GF-D8 (cell line): ENCODE data around the gene POU2F1.

Experiments used
- DNase-seq: peaks from one replicate; lab custom pipeline; 2025; lab: John Stamatoyannopoulos, UW

POU2F1 gene

DNA sequence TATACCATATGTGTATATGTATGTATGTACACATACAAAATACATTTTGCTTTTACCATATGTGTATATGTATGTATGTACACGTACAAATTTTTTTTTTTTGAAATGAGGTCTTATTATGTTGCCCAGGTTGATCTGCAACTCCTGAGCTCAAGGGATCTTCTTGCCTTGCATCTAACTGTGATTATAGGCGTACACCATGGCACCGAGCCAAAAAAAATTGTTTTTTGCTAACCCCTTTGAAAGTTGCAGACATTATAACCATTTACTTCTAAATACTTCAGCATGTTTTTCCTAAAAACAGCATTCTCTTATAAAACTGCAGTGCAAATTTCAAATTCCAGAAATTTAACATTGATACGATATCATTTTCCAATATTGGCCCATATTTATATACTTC lies 147.0 kb downstream of the POU2F1 start:
- no peak for DNase-seq

DNA sequence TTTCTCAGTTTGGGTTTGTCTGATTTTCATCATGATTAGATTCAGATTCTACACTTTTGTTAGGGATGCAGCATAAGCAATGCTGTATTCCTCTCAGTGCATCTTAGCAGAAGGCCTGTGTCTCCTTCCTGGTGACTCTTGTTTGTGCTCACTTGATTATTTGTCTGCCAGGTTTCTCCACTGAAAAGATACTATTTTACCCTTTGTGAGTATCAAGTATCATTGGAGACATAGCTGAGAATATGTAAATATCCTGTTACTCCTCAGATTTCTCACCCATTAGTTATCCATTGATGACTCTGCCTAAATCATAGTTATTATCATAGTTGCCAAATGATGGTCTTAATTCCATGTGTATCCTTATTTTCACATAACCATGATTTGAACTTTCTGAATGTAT lies 148.5 kb downstream of the POU2F1 start:
- no peak for DNase-seq

DNA sequence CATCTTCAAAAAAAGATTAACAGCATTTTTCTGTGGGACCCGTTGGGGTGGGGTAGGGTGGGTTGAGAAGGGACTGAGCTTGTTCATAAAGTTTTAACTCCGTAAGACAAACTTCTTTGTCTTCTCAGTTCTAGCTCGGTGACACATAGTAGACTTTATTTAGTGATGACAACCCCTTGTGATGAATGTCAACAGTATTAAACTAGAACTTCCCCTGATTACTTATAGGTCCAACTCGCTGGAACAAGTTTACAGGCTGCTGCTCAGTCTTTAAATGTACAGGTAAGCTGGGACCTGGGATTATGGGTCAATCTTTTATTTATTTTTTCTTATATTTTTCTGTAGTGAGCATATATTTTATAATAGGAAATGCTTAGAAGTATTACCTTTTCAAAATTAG lies 149.2 kb downstream of the POU2F1 start:
- DNase-seq: no peak

DNA sequence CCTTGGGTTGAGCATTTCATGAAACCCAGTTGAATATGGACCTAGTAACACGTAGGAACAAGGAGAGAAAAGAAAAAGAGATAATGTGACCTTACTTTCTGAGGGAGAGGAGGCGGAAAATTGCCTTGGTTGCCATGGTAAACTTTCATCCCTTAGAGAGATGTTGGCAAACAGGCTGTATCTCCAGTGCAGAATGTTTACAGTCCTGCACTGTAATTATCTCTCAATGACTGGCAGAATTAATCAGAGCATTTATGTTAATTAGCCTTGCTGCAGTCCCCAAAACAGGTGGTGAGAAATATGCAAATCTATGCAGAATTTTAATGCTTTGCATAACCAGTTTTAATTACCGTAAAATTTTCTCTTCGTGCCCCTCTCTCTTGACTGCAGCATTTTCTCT lies 150.3 kb downstream of the POU2F1 start:
- no peak for DNase-seq

DNA sequence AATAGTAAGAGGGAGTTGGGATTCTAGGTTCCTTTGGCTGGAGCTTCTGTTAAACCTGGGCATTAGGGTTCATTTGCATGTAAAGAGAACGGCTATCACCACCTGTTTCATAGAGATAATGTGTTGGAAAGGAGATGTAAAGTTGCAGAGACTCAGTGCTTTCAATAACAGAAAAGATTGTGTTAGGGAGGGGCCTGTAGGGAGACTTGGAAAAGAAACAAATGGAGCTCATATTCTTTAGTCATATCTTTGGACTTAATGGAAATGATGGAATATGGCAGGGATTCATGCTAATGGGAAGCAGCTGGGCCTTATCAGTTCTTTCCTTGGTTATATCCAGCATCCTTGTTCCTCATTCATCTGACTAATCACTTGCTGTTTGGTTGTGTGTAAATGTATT lies 152.7 kb downstream of the POU2F1 start:
- no peak for DNase-seq

DNA sequence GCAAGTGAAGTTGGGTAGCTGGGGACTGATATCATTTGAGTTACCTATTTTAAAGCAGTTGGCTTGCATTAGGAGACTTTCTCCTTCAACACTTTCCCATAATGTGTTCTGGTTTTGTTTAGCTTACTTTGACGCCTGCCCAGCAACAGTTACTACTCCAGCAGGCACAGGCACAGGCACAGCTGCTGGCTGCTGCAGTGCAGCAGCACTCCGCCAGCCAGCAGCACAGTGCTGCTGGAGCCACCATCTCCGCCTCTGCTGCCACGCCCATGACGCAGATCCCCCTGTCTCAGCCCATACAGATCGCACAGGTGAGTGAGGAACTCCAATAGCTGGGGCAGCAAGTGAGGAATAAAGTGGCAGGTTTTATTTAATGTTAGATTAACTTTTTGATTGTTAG lies 153.3 kb downstream of the POU2F1 start:
- DNase-seq: no peak

DNA sequence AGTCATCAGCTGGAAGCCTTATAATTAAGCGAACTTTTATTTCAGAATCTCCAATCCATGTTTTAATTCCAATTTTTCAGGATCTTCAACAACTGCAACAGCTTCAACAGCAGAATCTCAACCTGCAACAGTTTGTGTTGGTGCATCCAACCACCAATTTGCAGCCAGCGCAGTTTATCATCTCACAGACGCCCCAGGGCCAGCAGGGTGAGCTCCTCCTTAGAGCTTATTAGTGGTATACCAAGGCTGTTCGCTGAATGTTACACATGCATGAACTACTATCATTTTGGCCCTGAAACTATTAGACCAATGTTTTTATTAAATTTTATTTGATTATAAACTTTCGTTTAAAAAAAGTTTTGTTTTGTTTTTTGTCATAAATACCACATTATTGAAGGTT lies 155.3 kb downstream of the POU2F1 start:
- DNase-seq: no peak

DNA sequence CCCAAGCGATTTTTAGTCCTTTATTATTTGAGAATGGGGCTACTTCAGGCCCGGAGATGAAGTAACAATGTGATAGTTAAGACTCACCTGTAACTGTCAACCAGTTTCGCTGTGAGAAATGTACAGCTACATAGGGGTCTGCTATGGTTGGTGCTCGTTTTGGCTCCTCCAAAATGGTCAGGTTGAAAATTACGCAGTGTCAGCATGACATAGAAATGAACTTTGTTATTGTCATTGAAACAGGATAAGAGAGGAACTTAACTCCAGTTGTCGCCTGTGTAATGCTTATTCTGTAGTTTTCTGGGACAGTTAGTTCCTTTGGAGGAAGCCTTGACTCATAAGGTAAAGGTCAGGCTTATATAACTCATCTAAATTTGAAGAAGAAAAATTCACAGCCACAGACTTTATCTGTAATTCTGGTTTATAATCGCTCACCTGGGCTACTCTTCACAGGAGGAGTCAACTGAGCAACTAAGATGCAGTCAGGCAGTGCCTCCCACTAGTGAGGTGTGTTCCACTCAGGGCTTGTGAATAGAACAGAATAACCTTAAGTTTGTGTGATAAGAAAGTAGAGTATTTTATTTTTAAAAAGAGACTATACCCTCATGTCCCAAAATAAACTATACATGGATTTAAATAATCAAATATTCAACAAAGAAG lies 166.7 kb downstream of the POU2F1 start:
- no peak for DNase-seq

DNA sequence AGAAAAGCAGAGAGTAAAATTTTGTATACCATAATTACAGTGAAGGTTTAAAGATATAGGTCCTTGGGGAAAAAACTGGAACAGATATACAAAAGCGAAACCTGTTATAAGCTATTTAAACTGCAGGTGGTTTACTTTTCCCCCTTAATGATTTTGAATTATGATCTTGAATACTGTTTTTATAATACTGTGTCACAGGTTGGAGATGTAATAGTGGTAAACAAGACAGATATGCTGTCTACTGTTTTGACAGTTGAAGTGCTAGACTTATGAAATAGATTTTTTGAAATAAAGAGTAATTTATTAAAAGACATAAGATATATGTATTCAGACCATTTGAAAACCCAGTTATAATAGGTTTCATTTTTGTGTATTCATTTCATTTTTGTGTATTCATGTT lies 168.3 kb downstream of the POU2F1 start:
- DNase-seq: no peak

DNA sequence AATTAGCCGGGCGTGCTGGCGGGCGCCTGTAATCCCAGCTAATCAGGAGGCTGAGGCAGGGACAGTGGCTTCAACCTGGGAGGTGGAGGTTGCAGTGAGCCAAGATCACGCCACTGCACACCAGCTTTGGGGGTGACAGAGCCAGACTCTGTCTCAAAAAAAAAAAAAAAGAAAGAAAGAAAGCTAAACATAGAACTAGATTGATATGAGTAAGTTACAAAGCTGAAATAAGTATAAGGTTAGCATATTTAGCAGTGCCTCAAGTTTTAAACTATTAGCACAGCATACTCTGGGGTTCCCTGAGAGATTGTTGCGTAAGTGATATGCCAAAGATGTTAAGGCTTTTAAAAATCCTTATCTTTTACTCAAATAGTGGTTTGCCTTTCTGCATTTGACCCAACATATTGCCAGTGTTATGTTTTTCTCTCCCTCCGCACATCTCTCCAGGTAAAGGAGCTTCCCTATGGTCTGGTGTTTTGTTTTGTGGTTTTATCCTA lies 171.6 kb downstream of the POU2F1 start:
- no peak for DNase-seq

DNA sequence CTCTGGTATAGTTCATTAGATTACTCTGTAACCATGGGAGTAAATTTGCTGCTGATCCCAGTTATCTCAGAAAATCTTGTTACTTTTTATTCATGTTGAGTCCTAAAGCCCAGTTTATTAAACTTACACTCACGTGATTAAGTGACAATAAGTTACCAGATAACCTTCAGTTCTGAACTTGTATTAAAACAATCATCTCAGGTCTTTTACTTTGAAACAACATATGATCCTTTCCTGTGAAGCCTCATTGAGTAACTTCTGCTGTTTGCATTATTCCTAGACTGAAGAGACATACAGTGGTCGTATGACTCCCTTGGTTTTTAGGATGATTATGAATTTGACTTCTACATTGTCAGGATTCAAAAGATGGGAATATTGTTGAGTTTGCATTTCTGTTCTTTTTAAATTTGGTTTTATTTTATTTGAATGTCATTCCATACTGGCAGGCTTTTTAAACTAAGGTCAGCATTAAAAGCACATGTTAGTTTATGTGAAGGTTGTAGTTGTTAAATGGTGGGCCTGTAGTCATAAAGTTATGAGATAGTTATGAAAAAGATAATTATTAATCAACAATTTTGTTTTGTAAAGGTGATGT lies 179.8 kb downstream of the POU2F1 start:
- no peak for DNase-seq

DNA sequence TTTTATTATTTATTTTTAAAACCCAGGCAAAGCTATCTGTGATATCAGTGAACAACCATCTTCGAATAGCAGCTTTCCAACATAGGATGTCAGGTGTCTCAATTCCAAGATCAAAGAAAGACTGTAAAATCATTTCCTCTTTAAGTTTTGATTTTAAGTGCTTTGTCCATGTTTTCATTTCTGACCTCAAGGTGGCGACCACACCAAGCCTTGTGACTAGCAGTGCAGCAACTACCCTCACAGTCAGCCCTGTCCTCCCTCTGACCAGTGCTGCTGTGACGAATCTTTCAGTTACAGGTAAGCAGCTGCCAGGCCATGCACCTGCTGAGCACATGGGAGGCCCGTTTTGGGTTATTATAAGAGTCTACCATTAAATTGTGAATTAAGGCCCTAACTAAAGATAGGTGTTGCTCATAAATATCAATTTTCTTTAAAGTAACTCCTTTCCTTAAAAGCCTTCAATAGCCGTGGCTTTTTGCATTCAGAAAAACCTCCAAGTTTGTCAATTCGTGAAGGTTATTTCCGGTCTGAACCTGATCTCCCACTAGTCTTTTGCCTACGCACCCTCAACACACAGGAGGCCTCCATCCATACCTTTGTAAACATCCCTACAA lies 180.7 kb downstream of the POU2F1 start:
- DNase-seq: peak; percentile 15

DNA sequence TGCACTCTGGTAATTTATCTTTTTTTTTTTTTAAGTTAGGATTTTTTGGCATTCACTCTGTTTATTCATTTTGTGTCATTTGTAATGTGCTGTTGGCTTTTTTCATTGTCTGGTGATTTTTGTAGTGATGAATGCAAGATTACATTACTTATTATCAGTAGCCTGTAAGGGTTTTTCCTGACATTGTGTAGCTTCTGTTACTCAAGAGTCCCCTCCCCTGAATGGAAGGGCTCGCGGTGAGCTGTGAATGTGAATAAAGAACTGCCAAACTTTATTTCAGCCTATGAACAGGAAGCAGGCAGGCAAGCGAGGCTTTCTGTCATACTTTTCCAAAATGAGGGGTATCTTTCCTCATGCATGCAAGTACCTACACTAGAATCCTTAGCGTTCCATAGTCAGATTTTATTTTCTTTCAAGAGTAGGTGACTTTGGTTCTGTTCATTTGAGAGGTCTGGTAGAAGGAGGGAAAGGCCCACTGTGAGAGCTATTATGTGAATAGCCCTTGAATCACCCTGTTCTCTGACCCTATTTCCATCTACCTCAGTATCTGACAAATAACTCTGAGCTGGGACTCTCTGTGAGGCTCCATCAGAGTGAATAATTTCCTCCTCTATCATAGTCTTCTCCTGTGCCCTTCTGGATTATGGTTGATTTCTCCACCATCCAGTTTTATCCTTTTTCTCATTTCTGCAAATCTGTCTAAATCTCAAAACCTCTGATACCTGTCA lies 183.6 kb downstream of the POU2F1 start:
- DNase-seq: no peak

DNA sequence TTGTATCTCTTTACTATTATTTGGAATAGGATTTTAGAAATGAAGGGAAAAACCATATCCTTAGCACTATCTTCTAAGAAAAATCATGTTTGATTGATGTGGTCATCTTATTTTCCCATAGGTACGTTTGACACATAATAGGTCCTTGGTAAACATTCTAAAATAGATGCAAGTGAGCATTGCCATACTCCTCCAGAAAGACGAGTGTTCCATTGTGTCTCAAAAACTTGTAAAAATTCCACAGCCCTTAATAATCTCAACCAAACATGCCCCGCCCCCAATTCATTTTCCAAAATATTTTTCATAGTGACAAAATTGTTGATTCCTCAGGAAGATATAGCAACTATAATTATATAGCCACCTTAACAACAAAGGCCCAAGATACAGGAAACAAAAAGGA lies 184.2 kb downstream of the POU2F1 start:
- no peak for DNase-seq

DNA sequence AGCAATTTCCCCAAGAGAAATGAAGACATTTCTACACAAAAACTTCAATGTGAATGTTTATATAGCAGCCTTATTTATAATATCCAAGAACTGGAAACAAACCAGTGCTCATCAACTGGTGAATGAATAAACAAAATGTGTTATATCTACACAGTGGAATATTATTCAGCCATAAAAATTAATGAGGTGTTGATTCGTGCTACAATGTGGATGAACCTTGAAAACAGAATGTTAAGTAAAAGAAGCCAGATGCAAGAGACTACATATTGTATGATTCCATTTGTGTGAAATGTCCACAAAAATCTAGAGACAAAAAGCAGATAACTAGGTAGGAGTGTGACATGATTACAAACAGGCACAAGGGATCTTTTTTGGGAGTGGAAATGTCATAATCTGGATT lies 187.7 kb downstream of the POU2F1 start:
- DNase-seq: no peak

DNA sequence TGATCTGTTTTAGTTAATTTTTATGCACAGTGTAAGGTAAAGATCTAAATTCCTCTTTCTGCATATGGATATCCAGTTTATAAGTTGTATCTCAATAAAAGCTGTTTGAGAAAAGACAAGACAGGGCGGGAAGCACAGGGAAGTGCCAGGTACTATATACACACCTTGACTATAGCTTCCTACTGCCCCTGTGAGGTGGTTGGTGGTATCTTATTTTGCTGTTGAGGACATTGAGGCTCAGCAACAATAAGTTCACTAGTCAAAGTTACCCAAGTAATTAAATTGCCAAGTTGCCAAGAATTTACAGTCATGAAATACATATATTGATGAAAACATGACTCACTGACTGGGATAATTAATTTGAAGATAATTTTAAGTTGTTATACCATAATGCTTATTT lies 188.5 kb downstream of the POU2F1 start:
- no peak for DNase-seq

DNA sequence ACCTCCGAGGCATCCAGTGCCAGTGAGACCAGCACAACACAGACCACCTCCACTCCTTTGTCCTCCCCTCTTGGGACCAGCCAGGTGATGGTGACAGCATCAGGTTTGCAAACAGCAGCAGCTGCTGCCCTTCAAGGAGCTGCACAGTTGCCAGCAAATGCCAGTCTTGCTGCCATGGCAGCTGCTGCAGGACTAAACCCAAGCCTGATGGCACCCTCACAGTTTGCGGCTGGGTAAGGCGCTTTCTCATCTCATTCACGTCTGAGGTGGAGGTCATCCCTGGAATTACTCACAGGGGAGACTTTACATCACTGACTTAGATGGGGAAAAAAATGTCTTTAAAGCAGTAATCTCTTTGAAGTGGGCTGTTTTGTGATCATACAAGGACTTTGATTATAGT lies 191.4 kb downstream of the POU2F1 start:
- DNase-seq: no peak

DNA sequence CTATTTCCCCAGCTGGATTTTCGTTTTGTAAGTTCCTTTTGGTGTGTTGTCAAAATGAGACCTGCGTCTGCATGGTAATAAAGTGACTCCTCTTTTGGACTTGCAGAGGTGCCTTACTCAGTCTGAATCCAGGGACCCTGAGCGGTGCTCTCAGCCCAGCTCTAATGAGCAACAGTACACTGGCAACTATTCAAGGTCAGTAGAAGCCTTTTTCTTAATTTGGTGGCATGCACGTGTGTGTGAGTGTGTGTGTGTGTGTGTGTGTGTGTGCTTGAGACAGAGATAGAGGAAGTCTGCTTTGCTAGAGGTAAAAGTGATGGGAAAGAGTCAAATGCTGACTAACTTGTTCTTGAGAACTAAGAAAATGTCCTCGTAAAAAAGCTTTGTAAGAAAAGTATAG lies 192.2 kb downstream of the POU2F1 start:
- DNase-seq: no peak

DNA sequence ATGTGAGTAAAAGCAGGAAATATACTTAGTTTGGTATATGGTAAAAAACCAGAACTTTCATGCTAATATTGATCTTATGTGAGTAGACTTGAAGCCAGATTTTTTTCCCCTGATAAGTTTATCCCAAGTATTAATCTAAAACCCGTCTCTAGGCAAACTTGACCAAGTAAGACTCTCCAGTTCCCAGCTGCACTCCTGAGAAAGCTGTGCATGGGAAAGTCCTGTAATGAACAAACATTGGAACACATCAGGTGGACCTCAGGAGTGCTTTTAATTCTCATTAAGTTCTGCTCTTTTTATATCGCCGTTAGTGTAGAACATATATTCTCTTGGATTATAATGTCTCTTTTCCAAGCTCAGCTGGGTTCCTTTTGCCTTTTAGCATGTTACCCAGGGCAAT lies 192.6 kb downstream of the POU2F1 start:
- no peak for DNase-seq

DNA sequence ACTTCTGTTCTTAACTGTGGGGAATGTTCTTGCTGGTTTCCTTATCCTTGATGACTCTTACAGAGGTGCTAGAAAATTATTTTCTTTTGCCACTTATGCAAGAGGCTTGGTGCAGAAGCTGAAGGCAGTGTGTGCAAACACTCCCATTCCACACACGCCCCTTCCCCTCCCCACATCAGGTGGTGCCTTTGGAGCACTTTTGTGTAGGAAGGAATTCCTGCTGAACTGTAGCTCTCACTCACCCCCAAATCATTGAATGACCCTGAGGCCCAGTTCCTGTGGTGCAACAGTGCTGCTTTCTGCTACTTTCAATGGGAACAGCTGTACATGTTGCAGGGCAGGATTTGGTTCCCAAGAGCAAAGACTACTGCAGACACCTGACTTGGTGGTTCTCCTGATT lies 195.8 kb downstream of the POU2F1 start:
- no peak for DNase-seq

DNA sequence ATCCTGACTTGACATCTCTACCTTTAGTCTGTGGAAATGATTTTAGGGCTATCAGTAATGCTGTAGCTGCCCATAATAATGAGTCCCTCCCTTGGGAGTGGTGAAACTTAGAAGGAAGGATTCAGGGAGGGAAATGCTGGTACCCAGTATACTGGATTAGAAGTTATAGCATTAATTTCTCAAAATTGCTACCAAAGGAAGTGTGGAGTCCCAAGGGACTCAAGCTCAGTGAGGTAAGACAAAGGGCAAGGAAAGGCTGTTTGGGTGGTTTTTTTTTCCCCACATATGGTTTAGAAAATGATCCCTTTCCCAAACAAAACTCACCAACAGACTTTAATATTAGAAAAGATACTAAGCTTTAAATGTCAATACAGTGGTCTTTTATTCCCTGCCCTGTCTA lies 197.7 kb downstream of the POU2F1 start:
- no peak for DNase-seq

DNA sequence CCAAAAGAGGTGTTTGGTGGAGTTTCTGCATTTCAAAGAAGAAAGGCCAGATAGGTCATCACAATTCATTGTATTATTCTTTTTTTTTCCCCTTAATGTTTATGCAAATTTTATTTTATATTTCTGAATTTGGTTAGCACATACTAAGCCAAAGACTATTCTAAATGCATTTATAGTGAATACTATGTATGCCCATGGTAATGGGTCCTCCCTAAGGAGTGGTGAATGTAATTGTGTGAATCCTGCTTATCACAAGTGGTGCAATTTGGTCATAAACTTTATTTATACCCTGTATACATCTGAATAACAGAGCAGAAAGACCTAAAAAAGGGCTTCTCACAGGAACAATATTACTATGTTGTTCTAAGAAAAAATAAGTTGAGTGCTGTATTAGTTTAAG lies 198.6 kb downstream of the POU2F1 start:
- no peak for DNase-seq

DNA sequence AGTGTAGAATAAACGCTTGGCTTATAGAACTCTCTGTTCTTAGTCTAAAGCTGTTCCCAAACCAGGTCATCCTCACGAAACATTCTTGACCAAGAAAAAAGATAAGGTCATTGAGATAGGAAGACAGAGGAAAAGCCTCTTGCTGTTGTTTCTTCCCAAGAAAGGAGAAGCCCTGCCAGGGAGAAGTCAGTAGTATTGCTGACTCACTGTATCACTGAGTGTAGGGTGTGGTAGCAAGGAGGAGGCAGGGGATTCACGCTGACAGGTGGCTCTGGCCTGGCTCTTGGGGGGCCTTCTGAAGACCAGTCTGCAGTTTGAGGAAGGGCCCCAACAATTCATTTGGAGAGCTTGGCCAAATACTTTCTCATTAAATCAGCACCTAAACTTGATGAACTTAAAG lies 199.8 kb downstream of the POU2F1 start:
- no peak for DNase-seq
